ENCODE data around the gene TOM1L2. TPM values are rescaled to one million over a fixed set of nuclear protein-coding genes. Genes with fewer than 3 reads are reported as not detected.

TOM1L2 gene
- total RNA-seq, 4 donors from 2014 or later = 119 to 555 (median 155) TPM

DNA sequence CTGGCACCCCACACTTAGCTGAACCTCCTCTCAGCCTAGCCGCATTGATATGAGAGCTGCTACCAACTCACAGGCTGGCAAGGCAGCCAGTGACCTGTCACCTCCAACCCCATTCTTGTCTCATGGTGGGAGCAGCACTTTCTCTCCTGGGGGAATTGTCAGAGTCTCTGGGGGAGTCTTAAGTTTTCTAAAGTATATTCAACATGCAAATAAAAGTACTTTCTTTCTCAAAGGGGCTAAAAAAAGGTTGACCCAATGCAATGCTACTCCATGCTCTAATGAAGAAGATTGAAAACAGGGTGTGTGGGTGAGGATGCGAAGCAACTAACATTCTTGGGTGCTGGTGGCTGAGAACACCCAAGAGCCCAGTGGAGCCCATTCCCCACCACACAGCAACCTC, 82.3 kb downstream of the TOM1L2 start:
- DNase-seq (ENCODE audit: low spot score in 2 of 2) = no peak
- intact Hi-C loops (cut with DNase I; ENCODE audit: low total_unique reads) = no loop called here
- no peak for TF ChIP-seq POLR2A (IDR thresholded peaks at IDR 0.05)
- TF ChIP-seq, protein P1, sequence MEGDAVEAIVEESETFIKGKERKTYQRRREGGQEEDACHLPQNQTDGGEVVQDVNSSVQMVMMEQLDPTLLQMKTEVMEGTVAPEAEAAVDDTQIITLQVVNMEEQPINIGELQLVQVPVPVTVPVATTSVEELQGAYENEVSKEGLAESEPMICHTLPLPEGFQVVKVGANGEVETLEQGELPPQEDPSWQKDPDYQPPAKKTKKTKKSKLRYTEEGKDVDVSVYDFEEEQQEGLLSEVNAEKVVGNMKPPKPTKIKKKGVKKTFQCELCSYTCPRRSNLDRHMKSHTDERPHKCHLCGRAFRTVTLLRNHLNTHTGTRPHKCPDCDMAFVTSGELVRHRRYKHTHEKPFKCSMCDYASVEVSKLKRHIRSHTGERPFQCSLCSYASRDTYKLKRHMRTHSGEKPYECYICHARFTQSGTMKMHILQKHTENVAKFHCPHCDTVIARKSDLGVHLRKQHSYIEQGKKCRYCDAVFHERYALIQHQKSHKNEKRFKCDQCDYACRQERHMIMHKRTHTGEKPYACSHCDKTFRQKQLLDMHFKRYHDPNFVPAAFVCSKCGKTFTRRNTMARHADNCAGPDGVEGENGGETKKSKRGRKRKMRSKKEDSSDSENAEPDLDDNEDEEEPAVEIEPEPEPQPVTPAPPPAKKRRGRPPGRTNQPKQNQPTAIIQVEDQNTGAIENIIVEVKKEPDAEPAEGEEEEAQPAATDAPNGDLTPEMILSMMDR (IDR thresholded peaks at IDR 0.05) = no peak
- no peak overlapping the region for H3K4me3 ChIP-seq (ENCODE audit: low read depth, poor library complexity, severe bottlenecking)
- 100% methylated on average over 2 of the region's 2 CpGs for WGBS, 2 donors

DNA sequence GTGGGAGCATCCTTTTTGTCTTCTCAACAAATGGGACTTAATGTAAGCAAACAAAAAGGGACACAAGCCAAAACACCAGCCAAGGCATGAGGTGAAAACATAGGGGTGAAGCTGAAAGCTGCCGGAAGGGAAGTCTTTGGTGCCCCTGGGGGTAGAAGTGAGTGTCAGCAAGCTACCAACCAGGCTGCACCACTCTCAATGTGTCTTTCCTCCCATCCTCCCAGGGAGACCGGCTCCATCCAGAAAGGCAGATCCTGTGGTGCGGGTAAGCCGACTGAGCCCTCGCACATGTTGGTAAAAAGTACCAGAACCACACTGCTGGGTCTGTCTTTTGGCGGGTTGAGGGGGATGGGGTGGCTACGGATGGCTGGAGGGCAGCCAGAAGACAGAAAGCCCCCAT, 83.4 kb downstream of the TOM1L2 start:
- no peak for DNase-seq (ENCODE audit: low spot score in 2 of 2)
- no peak for TF ChIP-seq POLR2A (IDR thresholded peaks at IDR 0.05)
- TF ChIP-seq, protein P1 (IDR thresholded peaks at IDR 0.05) = no peak
- no peak overlapping the region for H3K4me3 ChIP-seq (ENCODE audit: low read depth, poor library complexity, severe bottlenecking)
- WGBS, 2 donors = 77 to 90% methylated on average over 7 of the region's 7 CpGs
- intact Hi-C loops (cut with DNase I; ENCODE audit: low total_unique reads) = no loop called here

DNA sequence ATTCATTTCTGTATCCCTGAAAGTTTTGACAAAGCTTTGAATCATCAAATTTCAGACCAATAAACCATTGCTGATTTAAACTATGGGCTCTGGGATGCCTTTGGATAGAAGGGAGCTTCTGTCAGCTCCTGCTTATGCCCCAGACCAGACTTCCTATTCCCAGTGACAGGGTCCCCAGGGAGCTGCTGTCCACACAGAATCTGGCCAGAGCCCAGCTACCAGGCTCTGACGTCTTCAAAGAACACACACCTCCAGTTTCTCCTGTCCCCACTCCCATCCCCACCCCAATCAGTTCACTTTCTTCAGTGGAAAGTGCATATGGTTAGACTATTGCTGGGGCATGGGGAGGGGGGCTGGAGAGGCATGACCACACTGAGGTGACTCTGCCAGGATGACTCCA, 83.8 kb downstream of the TOM1L2 start:
- intact Hi-C loops (cut with DNase I; ENCODE audit: low total_unique reads) = no loop called here
- H3K4me3 ChIP-seq (ENCODE audit: low read depth, poor library complexity, severe bottlenecking) = no peak overlapping the region
- 14 to 19% methylated on average over 1 of the region's 1 CpG for WGBS, 2 donors
- no peak for DNase-seq (ENCODE audit: low spot score in 2 of 2)
- TF ChIP-seq POLR2A (IDR thresholded peaks at IDR 0.05) = no peak
- TF ChIP-seq, protein P1 (IDR thresholded peaks at IDR 0.05) = no peak

DNA sequence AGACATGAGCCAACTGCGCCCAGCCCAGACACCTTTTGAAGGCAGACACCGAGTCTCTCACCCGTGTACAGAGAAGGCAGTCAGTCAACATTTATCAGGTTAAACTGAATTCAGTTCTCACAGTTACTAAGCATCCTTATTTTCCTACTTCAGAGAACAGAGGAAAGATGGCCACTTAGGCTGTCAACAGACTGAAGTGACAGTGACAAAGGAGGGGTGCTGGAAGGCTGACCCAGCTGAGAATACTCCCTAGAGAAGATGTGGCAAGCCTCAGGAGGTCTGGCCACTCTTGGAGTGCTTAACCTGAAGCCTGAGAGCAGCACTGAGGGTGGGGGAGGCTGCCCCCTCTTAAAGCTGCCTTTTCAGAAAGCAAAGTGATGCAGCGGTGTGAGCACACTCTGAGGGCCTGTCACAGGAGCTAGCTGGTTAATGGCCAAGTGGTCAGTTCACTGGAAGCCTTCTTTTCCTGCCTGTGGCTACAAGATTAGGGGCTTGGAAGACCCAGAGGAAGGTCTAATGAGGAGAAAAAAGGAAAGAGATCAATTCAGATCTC, 84.4 kb downstream of the TOM1L2 start:
- no peak overlapping the region for H3K4me3 ChIP-seq (ENCODE audit: low read depth, poor library complexity, severe bottlenecking)
- no peak for DNase-seq (ENCODE audit: low spot score in 2 of 2)
- intact Hi-C loops (cut with DNase I; ENCODE audit: low total_unique reads) = no loop called here
- TF ChIP-seq, protein P1 (IDR thresholded peaks at IDR 0.05) = no peak
- no peak for TF ChIP-seq POLR2A (IDR thresholded peaks at IDR 0.05)
- WGBS, 2 donors = 88 to 89% methylated on average over 4 of the region's 4 CpGs

DNA sequence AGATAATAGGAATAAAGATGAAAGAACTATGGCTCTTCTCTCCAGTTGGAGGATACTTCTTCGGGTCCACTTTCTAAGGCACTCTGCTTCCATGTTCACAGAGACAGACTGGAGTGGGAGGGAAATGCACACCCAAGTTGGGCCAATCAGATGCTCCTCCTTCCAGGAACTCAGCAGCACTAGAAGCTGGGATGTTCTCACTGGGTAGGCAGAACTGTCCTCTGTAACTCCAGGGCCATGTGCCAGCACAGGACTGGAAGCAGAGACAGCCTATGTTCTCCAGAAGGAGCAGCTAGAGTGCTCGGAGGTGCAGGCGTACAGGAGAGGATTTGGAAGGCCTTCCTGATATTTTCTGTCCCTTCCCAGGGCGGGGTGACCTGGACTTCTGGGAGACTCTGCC, 85.5 kb downstream of the TOM1L2 start:
- WGBS, 2 donors = 63% methylated on average over 4 of the region's 4 CpGs
- no peak for DNase-seq (ENCODE audit: low spot score in 2 of 2)
- H3K4me3 ChIP-seq (ENCODE audit: low read depth, poor library complexity, severe bottlenecking) = no peak overlapping the region
- TF ChIP-seq, protein P1 (IDR thresholded peaks at IDR 0.05) = no peak
- no peak for TF ChIP-seq POLR2A (IDR thresholded peaks at IDR 0.05)
- intact Hi-C loops (cut with DNase I; ENCODE audit: low total_unique reads) = no loop called here

DNA sequence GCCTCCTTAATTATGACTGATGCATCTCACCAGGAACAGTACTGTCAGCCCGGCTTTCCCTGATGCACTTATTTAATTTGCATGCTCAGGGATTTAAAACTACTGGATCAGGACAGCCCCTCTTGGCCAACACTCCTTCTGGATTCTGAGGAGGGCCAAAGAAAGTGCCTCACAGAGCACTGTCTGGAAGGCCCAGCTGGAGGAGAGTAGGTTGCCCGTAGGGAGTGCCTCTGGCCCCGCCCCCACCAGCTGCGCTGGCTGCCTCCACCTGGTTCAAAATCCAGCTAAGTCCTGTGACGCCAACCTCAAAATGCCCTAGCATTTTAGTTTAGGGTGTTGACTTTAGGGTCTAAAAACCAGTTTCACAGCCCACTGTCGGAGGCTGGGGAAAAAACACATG, 86.0 kb downstream of the TOM1L2 start:
- no peak for DNase-seq (ENCODE audit: low spot score in 2 of 2)
- WGBS, 2 donors = 28 to 45% methylated on average over 6 of the region's 6 CpGs
- intact Hi-C loops (cut with DNase I; ENCODE audit: low total_unique reads) = no loop called here
- no peak for TF ChIP-seq POLR2A (IDR thresholded peaks at IDR 0.05)
- TF ChIP-seq, protein P1 (IDR thresholded peaks at IDR 0.05) = no peak
- no peak overlapping the region for H3K4me3 ChIP-seq (ENCODE audit: low read depth, poor library complexity, severe bottlenecking)

All from lower leg skin (tissue), 4 donors.